ENCODE data around the gene ZFHX3.

The ZFHX3 gene

GRCh38 chr16:72974142-72974769 is 73.7 kb downstream of the ZFHX3 start:
- Histone ChIP-seq H3K27ac (no peak overlapping the region), H4K20me1 (ENCODE audit: insufficient read depth) (no peaks in the 10 kb centered on the region), H3K4me2 (no peak overlapping the region), H2AFZ (ENCODE audit: low read depth) (no peak overlapping the region), H3K4me1 (ENCODE audit: low read depth, poor library complexity, severe bottlenecking) (peaks cover 6% of the 10 kb centered on the region), H3K79me2 (ENCODE audit: insufficient read depth, low read depth) (no peaks in the 10 kb centered on the region), H3K9ac (no peak overlapping the region), H3K4me3 (IDR thresholded peaks at IDR 0.05; ENCODE audit: insufficient read depth, low read depth, low read length) (no peak overlapping the region), H3K36me3 (ENCODE audit: insufficient read depth) (no peaks in the 10 kb centered on the region), H3K27me3 (ENCODE audit: insufficient read depth, low read depth) (no peaks in the 10 kb centered on the region)
- no peak for TF ChIP-seq CTCF (conservative IDR thresholded peaks at IDR 0.05; ENCODE audit: low read depth, low read length)

- Histone ChIP-seq H3K4me3 (IDR thresholded peaks at IDR 0.05; ENCODE audit: insufficient read depth, low read depth, low read length) (no peak overlapping the region), H3K27ac (no peak overlapping the region), H4K20me1 (ENCODE audit: insufficient read depth) (no peaks in the 10 kb centered on the region), H3K4me2 (no peak overlapping the region), H3K36me3 (ENCODE audit: insufficient read depth) (no peaks in the 10 kb centered on the region), H3K4me1 (ENCODE audit: low read depth, poor library complexity, severe bottlenecking) (peaks cover 6% of the 10 kb centered on the region), H3K79me2 (ENCODE audit: insufficient read depth, low read depth) (no peaks in the 10 kb centered on the region), H3K27me3 (ENCODE audit: insufficient read depth, low read depth) (no peaks in the 10 kb centered on the region), H2AFZ (ENCODE audit: low read depth) (no peak overlapping the region), H3K9ac (no peak overlapping the region)
- no peak for TF ChIP-seq CTCF (conservative IDR thresholded peaks at IDR 0.05; ENCODE audit: low read depth, low read length)
Measured at GRCh38 chr16:72972878-72973571, 74.9 kb downstream of the ZFHX3 start.

- H3K4me1 ChIP-seq (ENCODE audit: low read depth, poor library complexity, severe bottlenecking) = peaks cover 6% of the 10 kb centered on the region
- no peak for TF ChIP-seq CTCF (conservative IDR thresholded peaks at IDR 0.05; ENCODE audit: low read depth, low read length)
- H3K79me2 ChIP-seq (ENCODE audit: insufficient read depth, low read depth) = no peaks in the 10 kb centered on the region
- no peak overlapping the region for H3K4me2 ChIP-seq
- no peaks in the 10 kb centered on the region for H4K20me1 ChIP-seq (ENCODE audit: insufficient read depth)
- H3K4me3 ChIP-seq (IDR thresholded peaks at IDR 0.05; ENCODE audit: insufficient read depth, low read depth, low read length) = no peak overlapping the region
- H3K27me3 ChIP-seq (ENCODE audit: insufficient read depth, low read depth) = no peaks in the 10 kb centered on the region
- no peak overlapping the region for H3K27ac ChIP-seq
- no peaks in the 10 kb centered on the region for H3K36me3 ChIP-seq (ENCODE audit: insufficient read depth)
- no peak overlapping the region for H2AFZ ChIP-seq (ENCODE audit: low read depth)
- H3K9ac ChIP-seq = no peak overlapping the region
Measured at GRCh38 chr16:72971370-72971769, 76.6 kb downstream of the ZFHX3 start.

- Histone ChIP-seq H3K36me3 (ENCODE audit: insufficient read depth) (no peaks in the 10 kb centered on the region), H3K27ac (no peak overlapping the region), H3K4me3 (IDR thresholded peaks at IDR 0.05; ENCODE audit: insufficient read depth, low read depth, low read length) (no peak overlapping the region), H3K27me3 (ENCODE audit: insufficient read depth, low read depth) (no peaks in the 10 kb centered on the region), H3K4me1 (ENCODE audit: low read depth, poor library complexity, severe bottlenecking) (peaks cover 6% of the 10 kb centered on the region), H4K20me1 (ENCODE audit: insufficient read depth) (no peaks in the 10 kb centered on the region), H3K4me2 (no peak overlapping the region), H2AFZ (ENCODE audit: low read depth) (no peak overlapping the region), H3K79me2 (ENCODE audit: insufficient read depth, low read depth) (no peaks in the 10 kb centered on the region), H3K9ac (no peak overlapping the region)
- TF ChIP-seq CTCF (conservative IDR thresholded peaks at IDR 0.05; ENCODE audit: low read depth, low read length) = no peak
Measured at GRCh38 chr16:72970656-72971055, 77.3 kb downstream of the ZFHX3 start.
